Neural progenitor cell (in vitro differentiated cells): ENCODE results near the gene DCUN1D3.

Source experiments
- EZH2 ChIP-seq: fragments of 200-600 bp; sonication (generic); IDR thresholded peaks from 2 replicates; pipeline ENCODE4 v1.6.1; 2017; ENCODE audit warnings: antibody characterized with exemption, mild to moderate bottlenecking, moderate library complexity
- EZH2phosphoT487 ChIP-seq: fragments of 200-600 bp; sonication (generic); IDR thresholded peaks from 2 replicates; pipeline ENCODE4 v1.6.1; 2017; ENCODE audit warnings: antibody characterized with exemption
- TF ChIP-seq, protein P1 (sequence below): fragments of 200-600 bp; sonication (generic); IDR thresholded peaks from 2 replicates; pipeline ENCODE4 v1.5.1; 2017; ENCODE audit warnings: antibody characterized with exemption, mild to moderate bottlenecking

DNA sequence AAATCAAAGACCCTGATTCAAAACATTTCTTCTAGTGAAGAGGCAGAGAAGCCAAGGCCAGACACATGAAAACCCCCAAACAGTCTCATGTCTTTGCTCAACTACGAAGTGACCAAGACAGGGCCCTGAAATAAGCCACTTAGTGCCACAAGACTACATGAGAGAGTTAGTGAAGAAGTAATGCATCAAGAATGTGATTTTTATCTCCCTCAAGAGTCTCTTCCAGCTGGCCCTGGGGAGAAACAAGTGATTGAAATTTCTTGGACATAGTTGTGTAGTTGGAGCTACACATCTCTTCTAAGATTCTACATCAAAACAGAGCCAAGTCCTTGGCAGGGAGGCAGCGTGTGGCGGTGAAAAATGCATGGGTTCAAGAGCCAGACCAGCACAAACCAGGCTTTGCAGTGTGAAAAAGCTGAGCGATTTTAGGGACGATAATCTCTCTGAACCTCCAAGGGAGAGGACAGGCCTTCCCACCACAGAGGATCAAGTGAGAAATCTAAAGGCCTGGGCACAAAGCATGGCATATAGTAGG is 31.0 kb upstream of the DCUN1D3 start:
- TF ChIP-seq EZH2 = no peak
- TF ChIP-seq, protein P1, sequence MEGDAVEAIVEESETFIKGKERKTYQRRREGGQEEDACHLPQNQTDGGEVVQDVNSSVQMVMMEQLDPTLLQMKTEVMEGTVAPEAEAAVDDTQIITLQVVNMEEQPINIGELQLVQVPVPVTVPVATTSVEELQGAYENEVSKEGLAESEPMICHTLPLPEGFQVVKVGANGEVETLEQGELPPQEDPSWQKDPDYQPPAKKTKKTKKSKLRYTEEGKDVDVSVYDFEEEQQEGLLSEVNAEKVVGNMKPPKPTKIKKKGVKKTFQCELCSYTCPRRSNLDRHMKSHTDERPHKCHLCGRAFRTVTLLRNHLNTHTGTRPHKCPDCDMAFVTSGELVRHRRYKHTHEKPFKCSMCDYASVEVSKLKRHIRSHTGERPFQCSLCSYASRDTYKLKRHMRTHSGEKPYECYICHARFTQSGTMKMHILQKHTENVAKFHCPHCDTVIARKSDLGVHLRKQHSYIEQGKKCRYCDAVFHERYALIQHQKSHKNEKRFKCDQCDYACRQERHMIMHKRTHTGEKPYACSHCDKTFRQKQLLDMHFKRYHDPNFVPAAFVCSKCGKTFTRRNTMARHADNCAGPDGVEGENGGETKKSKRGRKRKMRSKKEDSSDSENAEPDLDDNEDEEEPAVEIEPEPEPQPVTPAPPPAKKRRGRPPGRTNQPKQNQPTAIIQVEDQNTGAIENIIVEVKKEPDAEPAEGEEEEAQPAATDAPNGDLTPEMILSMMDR = no peak
- TF ChIP-seq EZH2phosphoT487 = no peak
